HG02885 (cell line): ENCODE data around the gene COBL.
"Not testable (repeated sequence)": the region's sequence is repeated elsewhere in the genome, so short reads cannot be mapped to it uniquely, and the experiment has no call there.

ENCODE experiments used
- ATAC-seq: cut with Tn5 transposase; IDR thresholded peaks from one replicate; pipeline ENCODE4 v1.9.1; 2021; ENCODE audit warnings: mild to moderate bottlenecking; ENCODE audit not compliant: unreplicated experiment, poor library complexity

COBL gene

GRCh38 chr7:51016546-51016945, 300.1 kb downstream of the COBL start:
- ATAC-seq, result no peak

- no peak for ATAC-seq
These were observed 301.0 kb downstream of the COBL start for GRCh38 chr7:51015581-51015980.

- ATAC-seq, result no peak
These were observed 301.8 kb downstream of the COBL start for GRCh38 chr7:51014811-51015210.

GRCh38 chr7:51013861-51014511, 302.6 kb downstream of the COBL start:
- no peak for ATAC-seq

GRCh38 chr7:51013218-51013786, 303.3 kb downstream of the COBL start:
- no peak for ATAC-seq

GRCh38 chr7:51012569-51013217, 303.9 kb downstream of the COBL start:
- no peak for ATAC-seq

GRCh38 chr7:51011710-51012350, 304.8 kb downstream of the COBL start:
- no peak for ATAC-seq

GRCh38 chr7:51010534-51010933, 306.1 kb downstream of the COBL start:
- ATAC-seq, result no peak

- no peak for ATAC-seq
These were observed 306.7 kb downstream of the COBL start for GRCh38 chr7:51009716-51010496.

GRCh38 chr7:51007551-51008505, 308.8 kb downstream of the COBL start:
- no peak for ATAC-seq

- ATAC-seq, result no peak
These were observed 309.9 kb downstream of the COBL start for GRCh38 chr7:51006483-51007235.

- no peak for ATAC-seq
These were observed 311.5 kb downstream of the COBL start for GRCh38 chr7:51005074-51005473.

GRCh38 chr7:51000956-51001355, 315.7 kb downstream of the COBL start:
- no peak for ATAC-seq

- no peak for ATAC-seq
These were observed 321.8 kb downstream of the COBL start for GRCh38 chr7:50994753-50995319.

GRCh38 chr7:50990214-50990613, 326.4 kb downstream of the COBL start:
- ATAC-seq, result not testable (repeated sequence)

GRCh38 chr7:50988988-50989387, 327.6 kb downstream of the COBL start:
- no peak for ATAC-seq

GRCh38 chr7:50988465-50988864, 328.1 kb downstream of the COBL start:
- no peak for ATAC-seq

GRCh38 chr7:50985096-50985495, 331.5 kb downstream of the COBL start:
- no peak for ATAC-seq
